ENCODE measurements around the gene TTYH3. TPM values are rescaled to one million over a fixed set of nuclear protein-coding genes. Genes with fewer than 3 reads are reported as not detected.

Gene TTYH3
- total RNA-seq, 1 donor from 2014 or later: 25.4 TPM

- no peak for DNase-seq
- Mint-ChIP-seq H3K27me3 (no peaks in the 10 kb centered on the region), H3K4me3 (no peak overlapping the region), H3K9me3 (no peaks in the 10 kb centered on the region), H3K27ac (no peak overlapping the region), H3K4me1 (peaks cover 10% of the 10 kb centered on the region), H3K36me3 (ENCODE audit: low read depth) (peaks cover 7% of the 10 kb centered on the region)
- CTCF ChIA-PET: no interaction called here
- intact Hi-C loops (cut with micrococcal nuclease): no loop called here
- TF ChIP-seq, protein P1, sequence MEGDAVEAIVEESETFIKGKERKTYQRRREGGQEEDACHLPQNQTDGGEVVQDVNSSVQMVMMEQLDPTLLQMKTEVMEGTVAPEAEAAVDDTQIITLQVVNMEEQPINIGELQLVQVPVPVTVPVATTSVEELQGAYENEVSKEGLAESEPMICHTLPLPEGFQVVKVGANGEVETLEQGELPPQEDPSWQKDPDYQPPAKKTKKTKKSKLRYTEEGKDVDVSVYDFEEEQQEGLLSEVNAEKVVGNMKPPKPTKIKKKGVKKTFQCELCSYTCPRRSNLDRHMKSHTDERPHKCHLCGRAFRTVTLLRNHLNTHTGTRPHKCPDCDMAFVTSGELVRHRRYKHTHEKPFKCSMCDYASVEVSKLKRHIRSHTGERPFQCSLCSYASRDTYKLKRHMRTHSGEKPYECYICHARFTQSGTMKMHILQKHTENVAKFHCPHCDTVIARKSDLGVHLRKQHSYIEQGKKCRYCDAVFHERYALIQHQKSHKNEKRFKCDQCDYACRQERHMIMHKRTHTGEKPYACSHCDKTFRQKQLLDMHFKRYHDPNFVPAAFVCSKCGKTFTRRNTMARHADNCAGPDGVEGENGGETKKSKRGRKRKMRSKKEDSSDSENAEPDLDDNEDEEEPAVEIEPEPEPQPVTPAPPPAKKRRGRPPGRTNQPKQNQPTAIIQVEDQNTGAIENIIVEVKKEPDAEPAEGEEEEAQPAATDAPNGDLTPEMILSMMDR (IDR thresholded peaks at IDR 0.05): no peak
- ATAC-seq (ENCODE audit: low read depth): no peak
- POLR2A ChIA-PET: no interaction called here
These were observed 28.5 kb upstream of the TTYH3 start for GRCh38 chr7:2603044-2603965.

- intact Hi-C loops (cut with micrococcal nuclease): no loop called here
- Mint-ChIP-seq H3K27ac (no peak overlapping the region), H3K4me1 (peaks cover 22% of the 10 kb centered on the region), H3K9me3 (no peaks in the 10 kb centered on the region), H3K4me3 (no peak overlapping the region), H3K27me3 (no peaks in the 10 kb centered on the region), H3K36me3 (ENCODE audit: low read depth) (peaks cover 2% of the 10 kb centered on the region)
- DNase-seq (no peak), ATAC-seq (ENCODE audit: low read depth) (no peak)
- ChIA-PET POLR2A (interaction anchor here (0.7 kb wide), 1 partner anchor 1144 kb away, joined by 3 read pairs; no protein-coding TSS in a partner anchor), CTCF (no interaction called here)
- TF ChIP-seq, protein P1 (IDR thresholded peaks at IDR 0.05): no peak
These were observed 27.1 kb upstream of the TTYH3 start for GRCh38 chr7:2604608-2605174.

- no peak overlapping the region for H3K27ac Mint-ChIP-seq
- POLR2A ChIA-PET: interaction anchor here (0.7 kb wide), 1 partner anchor 1145 kb away, joined by 3 read pairs; no protein-coding TSS in a partner anchor
- DNase-seq (no peak), ATAC-seq (ENCODE audit: low read depth) (no peak)
- H3K36me3 Mint-ChIP-seq (ENCODE audit: low read depth): peaks cover 2% of the 10 kb centered on the region
- H3K9me3 Mint-ChIP-seq: no peaks in the 10 kb centered on the region
- no peak overlapping the region for H3K4me3 Mint-ChIP-seq
- intact Hi-C loops (cut with micrococcal nuclease): no loop called here
- H3K27me3 Mint-ChIP-seq: no peaks in the 10 kb centered on the region
- H3K4me1 Mint-ChIP-seq: peaks cover 23% of the 10 kb centered on the region
- TF ChIP-seq, protein P1 (IDR thresholded peaks at IDR 0.05): no peak
- CTCF ChIA-PET: no interaction called here
These were observed 25.9 kb upstream of the TTYH3 start for GRCh38 chr7:2605608-2606538.

DNA sequence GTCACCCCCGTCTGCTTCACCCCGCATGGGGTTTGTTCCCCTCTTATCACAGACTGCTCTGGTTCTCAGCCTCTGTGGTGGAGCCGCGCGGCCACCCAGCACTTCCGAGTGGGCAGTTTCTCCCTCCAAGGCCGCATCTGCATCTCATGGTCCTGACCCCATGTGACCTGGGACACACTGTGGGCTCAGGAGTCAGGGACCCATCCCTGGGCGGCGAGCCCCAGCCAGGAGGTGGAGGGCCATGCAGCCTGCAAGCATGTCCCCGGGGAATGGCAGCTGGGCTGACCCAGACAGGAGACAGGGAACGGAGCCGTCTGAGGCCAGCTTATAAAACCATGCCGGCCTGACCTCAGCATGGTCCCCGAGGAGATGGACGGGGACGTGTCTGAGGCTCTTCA, 25.2 kb upstream of the TTYH3 start:
- Mint-ChIP-seq H3K4me1 (peaks cover 23% of the 10 kb centered on the region), H3K27me3 (no peaks in the 10 kb centered on the region), H3K27ac (no peak overlapping the region), H3K4me3 (no peak overlapping the region), H3K9me3 (no peaks in the 10 kb centered on the region), H3K36me3 (ENCODE audit: low read depth) (peaks cover 2% of the 10 kb centered on the region)
- TF ChIP-seq, protein P1 (IDR thresholded peaks at IDR 0.05): no peak
- ATAC-seq (ENCODE audit: low read depth): no peak
- CTCF ChIA-PET: interaction anchor here (1.0 kb wide), 1 partner anchor 103 kb away, joined by 4 read pairs; no protein-coding TSS in a partner anchor
- POLR2A ChIA-PET: no interaction called here
- DNase-seq: no peak
- intact Hi-C loops (cut with micrococcal nuclease): no loop called here

All from activated B cell treated with CpG ODN at 0.5 μM for 24 hours (primary cell).